Stimulated activated CD8-positive, alpha-beta memory T cell treated with anti-CD3 and anti-CD28 coated beads, Interleukin-15, amount 100 ng/mL, for 24 hours (primary cell): ENCODE results near the gene NFYC.
"Not testable (repeated sequence)": the region's sequence is repeated elsewhere in the genome, so short reads cannot be mapped to it uniquely, and the experiment has no call there.

Source experiments
- DNase-seq: peaks from one replicate; pipeline ENCODE4 v3.0.0-alpha.2; 2020; ENCODE audit warnings: low read depth

Gene NFYC

DNA sequence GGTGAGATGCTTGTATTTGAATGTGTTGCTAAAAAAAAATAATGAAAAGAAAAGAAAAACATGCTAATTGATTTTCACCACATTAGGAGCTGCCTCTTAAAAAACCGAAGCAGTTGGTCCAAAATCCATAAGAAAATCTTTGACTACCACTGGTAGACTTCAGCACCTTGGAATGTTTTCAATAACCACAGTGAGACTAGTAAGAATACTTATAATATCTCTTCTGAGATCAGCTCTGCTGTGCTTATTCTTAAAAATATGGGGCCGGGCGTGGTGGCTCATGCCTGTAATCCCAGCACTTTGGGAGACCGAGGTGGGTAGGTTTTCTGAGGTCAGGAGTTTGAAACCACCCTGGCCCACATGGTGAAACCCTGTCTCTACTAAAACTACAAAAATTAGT is 15.1 kb downstream of the NFYC start:
- no peak for DNase-seq

DNA sequence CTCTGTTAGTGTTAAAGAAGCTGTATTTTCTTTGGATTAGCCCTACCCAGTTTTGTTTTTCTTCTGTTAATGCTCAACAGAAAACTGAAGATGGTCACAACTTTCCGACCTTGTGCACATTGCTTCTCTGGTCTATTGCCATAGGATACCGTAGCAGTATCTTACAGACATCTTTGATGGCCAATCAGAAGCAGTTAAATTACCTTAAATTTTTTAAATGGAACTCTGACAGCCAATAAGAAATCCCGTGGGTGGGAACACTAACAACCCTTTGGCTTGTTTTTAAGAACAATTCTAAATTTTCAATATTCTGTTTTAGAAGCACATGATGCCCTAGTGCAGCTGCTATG is 17.2 kb downstream of the NFYC start:
- no peak for DNase-seq

DNA sequence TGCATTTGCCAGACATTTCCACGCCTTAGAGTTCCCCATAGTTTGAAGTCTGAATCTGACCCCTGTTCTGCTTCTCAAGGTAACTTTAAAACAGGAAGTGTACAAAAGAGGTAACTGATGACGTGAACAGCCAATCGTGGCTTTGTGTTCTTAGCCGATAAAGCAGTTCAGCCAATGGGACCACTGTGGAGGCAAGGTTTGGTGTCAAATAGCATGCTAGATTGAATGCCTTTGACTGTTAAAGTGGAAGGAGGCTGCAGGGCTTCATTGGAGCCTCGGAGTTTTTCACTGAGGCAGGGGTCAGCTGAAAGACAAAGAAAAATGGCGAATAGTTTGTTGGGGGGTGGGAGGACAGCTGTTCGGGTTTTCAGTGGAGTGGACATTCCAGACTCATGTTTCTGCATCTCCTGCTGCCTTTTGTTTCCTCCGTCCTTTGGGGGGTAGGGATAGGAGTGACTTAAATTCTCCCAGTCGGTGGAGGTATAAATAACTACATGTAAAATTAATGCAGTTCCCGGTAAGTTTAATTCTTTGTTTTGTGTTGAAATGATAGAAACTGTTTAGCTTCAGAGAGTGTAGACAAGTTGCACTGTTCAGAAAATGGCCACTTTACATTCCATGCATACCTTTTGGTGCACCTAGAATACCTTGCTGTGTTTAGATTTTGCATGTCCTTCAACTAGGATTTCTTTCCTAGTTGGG is 17.7 kb downstream of the NFYC start:
- peak; percentile 9 for DNase-seq

DNA sequence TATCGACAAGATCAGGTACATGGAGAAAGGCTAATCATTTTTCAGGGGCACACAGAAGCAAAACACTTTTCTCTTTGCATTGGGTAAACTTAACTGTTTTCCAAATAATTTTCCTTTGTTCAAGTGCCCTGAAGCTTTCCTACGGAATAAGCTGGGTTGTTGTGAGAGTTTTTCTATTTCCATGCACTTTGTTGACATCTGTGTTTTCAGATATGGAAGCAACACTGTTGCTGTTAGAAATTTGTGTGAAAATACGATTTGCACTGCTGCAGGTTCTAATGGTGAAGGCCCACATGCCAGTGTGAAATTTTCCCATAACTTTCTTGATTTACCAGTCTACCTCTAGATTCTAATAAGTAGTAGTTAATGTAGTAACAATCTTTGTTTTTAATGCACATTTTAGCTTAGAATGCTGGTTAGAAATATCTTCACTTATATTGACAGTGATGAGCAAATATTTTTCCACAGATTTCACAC is 18.3 kb downstream of the NFYC start:
- no peak for DNase-seq

DNA sequence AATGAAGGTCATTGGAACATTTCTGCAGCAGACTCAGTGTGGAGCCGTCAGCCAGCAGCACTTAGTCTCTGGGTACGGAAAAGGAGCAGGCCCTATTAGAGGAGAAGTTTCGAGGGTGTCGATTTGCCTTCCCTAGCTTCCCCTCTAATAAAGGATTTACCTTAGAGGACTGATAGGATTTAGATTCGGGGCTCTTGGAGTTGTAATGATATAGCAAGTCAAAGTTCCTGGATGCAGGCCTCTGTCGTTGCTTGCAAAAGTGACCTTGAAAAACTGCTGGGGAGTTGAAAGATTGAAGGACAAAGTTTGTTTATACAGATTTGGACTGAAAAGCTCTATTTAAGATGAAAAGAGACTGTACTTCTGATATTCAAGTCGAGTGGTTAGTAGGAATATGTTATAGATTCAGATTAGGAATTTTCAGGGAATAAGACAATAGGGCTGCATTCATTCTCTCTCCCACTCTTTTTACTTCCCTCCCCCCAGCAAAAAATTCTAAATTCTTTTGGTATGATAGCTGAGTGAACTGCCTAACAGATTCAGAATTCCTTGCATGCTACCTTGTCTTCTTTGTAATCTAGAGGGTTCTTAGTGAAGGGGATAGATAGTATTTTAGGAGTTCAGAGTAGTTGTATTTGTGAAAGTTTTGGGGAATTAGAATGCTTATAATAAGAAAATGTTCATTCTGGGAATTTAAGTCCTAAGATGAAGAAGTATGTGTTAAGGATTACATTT is 19.2 kb downstream of the NFYC start:
- DNase-seq = no peak

DNA sequence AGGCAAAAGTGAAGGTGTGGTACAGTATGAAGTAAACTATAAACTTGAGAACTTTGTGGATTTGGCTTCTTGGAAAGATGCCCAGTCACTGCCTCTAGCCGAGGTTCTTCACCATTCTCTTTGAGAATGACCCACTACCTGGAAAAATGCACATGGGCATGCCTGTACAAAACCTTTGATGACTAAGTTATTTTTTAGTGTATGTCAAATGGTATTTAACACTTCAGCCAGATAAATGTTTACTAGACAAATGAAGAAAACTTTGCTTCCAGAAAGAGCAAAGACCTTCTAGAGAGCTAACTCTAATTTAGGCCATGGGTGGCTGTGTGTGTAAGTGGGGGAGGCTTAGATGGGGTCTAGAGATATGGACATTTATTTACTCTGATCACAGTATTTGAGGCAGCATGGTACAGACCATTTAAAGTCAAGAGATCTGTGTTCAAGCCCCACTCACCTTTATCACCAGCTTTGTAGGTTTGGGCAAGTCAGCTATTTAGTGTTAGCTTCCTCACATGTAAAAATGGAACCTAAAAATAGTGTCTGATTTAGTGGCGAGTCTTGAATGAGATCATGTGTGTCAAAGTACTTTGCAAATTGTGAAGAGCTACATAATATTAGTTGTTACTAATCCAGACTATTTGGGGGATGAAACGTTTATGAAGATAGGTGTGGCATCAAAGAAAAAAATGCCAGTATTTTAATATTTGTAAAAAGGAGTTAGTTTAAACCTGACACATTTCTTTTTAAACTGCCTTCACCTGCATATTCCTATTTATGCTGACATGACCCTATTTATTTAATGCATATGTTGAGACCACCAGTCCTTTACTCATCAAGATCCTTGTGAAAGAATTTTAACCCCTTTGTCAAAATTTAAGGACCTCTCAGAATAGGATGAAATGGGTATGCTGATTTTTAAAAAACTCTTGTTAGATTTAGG is 20.2 kb downstream of the NFYC start:
- no peak for DNase-seq

DNA sequence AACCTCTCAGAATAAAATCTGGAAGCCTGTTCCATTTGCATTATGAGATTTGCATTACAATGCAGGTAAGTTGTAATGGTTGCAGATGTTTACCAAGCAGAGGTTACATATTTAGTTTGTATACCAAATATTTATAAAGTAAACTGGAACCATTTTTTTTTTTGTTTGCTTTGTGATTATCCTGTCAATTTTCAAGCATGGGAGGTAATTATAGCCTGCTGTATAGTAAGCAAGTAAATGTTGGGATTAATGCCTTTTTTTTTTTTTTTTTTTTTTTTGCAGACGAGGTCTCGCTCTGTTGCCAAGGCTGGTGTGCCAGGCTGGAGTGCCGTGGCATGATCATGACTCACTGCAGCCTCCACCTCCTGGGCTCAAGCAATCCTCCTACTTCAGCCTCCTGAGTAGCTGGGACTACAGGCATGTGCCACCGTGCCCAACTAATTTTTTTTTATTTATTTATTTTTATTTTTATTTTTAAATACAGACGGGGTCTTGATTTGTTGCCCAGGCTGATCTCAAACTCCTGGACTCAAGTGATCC is 21.0 kb downstream of the NFYC start:
- no peak for DNase-seq

DNA sequence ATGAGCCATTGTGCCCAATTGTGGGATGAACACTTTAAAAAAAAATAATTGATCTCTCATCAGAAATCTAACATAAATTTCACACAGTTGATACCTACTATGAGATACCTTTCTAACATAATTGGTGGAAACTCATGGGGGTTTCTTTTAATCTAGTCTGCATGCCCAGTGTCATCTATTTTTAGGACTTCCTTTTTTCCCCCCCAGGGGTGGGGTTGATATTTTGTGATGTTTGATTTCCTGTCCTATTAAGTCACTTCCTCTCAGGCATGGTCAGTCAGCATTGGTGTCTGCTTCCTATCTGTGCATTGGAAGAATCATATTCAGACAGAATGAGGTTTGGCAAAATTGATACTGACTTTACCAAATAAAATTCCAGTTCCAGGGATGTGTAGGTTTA is 21.5 kb downstream of the NFYC start:
- DNase-seq = no peak

DNA sequence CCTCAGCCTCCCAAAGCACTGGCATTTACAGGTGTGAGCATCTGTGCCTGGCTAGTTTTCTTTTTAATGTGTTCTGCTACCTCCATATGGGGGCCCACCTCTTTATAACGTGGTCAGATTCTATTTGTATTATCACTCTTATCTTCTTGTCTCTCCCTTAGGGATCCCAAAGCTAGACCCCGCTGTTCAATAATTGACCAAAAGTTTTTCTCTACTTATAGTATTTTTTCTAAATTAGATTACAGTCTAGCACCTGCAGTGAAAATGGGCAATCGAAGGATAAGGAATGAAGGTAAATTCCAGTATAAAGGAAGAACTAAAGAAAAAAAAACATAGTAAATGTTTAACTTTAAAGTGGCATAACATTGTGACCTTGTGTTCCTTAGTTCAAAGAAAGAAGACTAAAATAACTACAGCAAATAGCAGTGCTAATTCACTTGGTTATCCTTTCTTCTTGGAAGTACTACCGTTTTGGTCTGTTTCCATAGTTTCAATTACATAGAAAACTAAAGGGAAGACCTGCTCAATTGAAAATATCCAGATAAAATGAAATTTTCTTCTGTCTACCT is 24.1 kb downstream of the NFYC start:
- DNase-seq = no peak

DNA sequence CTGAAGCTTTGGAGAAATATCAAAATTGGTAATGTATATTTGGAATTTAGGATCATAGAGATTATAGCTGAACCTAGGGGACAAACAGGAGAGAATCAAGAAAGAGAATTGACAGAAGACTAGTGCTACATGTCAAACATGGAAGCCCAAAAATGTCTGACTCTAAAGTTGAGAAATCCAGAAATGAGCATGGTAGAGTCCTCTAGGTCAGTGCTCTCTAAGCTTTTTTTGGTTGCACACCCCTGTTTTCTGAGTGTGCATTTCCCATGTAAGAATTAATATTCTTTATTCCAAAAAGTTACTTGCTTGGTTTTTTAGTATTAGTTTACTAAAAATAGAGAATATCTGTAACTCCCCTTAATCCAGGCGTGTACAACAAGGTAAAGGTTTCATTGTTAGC is 25.6 kb downstream of the NFYC start:
- no peak for DNase-seq

DNA sequence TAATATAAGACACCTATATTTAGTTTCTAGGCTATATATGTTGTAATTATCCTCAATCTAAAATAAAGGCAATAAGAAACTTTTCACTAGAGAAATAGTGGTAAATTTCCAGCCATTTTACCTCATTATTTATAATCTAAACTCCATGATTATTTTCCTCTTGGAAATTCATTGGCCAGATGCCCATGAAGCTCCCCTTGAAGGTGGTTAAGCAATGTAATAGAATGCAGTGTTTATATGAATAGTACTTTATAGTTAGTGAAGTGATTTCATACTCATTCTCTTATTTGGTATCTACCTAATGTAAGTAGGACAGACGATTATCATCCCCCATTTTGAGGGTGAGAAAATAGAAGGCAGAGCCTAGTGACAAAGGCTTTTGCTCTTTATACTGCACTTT is 26.5 kb downstream of the NFYC start:
- no peak for DNase-seq

DNA sequence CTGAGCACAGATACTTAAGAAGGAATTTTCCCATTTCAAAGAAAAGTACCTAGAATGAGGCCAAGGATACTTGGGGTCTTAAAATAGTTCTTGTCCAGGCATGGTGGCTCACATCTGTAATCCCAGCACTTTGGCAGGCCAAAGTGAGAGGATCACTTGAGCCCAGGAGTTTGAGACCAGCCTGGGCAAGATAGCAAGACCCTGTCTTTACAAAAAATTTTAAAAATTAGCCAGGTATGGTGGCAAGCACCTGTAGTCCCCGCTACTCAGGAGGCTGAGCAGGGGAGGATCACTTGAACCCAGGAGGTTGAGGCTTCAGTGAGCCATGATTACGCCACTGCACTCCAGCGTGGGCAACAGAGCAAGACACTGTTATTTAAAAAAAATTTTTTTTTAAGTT is 29.0 kb downstream of the NFYC start:
- DNase-seq = no peak

DNA sequence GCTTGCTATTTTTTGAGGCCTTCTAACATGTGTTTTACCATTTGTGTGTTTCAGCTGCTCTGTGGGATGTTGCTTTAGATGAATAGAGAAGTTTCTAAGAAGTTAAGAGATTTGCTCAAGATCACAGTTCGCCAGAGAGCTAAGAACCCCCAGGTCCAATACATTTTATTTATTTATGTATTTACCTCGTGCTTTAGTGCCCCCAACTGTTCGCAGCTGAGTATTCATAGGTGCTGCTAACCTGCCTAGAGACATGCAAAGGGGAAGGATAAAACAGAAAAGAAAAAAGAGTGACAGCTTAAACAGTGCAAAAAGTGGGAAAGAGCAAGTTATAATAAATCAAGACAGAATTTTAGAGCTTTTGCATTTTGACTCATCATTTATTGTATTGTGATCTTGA is 31.1 kb downstream of the NFYC start:
- no peak for DNase-seq

DNA sequence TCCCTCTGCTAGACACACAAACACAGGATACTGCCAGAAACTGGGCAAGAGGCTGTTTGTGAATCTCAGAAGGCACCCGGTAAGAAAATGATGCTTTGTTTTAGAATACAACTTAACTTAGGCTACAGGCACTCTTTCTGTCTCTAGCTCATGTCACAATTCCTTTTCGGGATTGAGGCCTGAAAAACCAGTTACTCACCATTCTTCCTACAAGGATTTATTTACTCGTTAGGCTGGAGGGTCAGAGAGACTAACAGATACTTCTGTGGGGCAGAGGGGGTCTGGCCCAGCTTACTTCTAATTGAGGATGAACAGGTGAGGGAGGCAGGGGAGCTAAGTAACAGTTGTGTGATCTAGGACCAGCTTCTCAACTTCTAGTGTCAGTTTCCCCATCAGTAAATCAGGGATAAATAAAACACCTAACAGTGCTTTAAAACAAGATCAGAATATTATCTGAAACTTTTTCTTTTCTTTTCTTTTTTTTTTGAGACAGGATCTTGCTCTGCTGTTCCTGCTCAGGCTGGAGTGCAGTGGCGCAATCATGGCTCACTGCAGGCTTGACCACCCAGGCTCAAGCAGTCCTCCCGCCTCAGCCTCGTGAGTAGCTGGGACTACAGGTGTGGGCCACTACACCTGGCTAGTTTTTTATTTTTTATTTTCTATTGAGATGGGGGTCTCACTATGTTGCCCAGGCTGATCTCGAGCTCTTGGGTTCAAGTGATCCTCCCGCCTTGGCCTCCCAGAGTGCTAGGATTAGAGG is 31.9 kb downstream of the NFYC start:
- DNase-seq = no peak

DNA sequence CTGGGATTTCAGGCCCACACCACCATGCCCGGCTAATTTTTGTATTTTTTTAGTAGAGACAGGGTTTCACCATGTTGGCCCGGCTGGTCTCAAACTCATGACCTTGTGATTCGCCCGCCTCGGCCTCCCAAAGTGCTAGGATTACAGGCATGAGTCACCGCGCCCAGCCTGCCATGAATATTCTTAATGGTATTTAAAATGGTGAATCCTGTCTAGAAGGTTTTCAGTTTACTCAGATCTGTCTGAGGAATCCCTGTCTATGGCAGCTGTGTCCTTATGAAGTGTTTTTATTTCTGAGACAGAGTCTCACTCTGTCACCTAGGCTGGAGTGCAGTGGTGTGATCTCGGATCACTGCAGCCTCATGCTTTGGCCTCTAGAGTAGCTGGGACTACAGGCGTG is 36.2 kb downstream of the NFYC start:
- not testable (repeated sequence) for DNase-seq

DNA sequence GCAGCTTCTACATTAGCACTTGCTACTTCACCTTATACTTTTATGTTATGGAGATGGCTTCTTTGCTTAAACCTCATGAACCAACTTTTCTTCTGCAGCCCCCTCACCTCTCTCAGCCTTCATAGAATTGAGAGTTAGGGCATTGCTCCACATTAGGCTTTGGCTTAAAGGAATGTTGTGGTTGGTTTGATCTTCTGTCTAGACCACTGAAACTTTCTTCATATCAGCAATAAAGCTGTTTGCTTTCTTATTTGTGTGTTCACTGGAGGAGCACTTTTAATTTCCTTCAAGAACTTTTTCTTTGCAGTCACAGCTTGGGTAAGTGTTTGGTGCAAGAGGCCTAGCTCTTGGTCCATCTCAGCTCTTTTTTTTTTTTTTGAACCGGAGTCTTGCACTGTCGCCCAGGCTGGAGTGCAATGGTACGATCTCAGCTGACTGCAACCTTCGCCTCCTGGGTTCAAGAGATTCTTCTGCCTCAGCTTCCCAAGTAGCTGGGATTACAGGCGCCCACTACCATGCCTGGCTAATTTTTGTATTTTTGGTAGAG is 37.9 kb downstream of the NFYC start:
- DNase-seq = not testable (repeated sequence)

DNA sequence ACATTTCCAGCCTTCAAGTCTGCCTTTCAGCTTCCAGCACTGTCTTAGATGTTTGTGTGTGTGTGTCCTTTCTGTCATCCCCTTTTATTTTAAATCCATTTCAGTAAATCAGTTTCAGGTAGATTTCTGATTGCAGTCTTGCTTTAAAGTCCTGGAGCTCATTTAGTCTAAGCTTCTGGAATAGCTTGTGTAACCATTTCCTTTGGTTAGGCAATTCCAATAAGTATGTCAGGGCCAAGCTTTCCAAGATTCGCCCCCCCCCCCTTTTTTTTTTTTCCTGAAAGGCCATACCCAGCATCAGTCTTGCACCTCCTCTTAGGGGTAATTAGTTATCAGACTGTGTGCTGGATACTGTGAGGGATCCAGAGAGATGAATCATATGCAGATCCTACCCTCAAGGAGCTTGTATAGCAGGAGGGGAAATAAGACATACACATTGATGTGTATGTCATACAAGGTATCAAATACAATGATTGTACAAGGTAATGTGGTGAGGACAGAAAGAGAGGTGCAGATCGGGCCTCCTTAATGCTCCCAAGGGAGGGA is 41.3 kb downstream of the NFYC start:
- no peak for DNase-seq

DNA sequence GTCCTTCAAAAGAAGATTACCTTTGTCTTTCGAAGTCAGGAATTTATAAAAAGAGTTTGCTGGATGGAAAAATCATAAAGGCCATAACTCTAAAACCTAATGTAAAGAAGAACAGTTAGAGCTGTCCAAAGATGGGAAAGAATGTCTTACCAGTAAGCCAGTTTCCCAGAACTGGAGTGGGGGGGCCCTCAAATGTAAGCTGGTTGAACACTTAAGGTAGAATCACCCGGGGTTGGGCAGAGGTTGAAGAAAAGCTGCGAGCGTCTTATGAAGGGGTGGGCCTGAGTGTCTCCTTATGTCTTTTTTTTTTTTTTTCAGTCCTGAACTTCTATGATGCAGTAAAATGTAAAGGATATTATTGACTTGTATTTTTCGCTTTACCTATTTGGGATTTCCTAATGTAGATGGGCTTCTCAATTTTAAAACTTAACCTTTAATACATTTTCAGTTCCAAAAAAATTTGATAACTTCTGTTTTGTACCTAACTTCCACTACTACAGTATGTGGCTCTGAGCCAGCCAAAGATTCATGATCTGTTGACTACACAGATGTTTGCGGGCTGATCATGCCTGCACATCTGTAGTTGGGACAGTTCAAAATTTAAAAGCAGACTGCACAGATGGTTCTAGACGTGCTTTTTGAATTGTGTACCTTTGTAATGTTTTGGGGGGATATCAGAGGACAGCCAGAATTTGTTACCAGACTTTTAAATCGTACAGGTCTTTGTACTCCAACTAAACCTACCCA is 43.6 kb downstream of the NFYC start:
- DNase-seq = no peak

DNA sequence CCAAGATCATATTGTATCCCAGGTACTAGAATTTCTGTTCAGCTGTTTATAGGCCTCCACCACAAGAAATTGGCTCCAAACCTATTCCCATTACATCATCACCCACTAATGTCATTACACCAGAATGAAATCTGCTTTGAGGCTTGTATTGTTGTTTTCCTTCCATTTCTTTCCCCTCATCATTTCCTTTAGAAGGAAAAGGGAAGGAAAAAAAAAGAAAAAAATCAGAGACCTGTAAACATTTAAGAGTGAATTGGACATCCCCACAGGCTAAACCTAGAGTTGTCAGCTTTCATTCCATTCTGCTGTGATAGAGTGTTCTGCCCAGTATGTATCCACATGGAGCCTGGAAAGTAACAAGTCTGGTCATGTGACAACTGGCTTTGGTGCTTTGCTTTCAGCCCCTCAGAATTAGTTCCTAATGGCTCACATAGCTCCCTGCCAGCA is 44.6 kb downstream of the NFYC start:
- no peak for DNase-seq

DNA sequence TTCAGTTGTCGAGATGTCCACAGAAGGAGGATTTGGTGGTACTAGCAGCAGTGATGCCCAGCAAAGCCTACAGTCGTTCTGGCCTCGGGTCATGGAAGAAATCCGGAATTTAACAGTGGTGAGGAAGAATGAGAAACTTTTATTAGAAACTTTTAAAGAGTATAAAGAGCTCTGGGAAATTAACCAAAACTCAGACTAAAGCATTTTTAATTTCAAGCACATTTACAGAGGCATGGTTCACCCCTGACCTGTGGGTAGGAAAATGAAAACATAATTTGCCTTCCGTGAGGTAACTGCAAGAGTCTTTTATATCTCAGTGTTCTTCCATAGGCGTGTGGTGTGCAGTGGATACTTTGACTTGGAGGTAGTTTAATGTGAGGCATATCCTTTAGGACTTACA is 47.3 kb downstream of the NFYC start:
- no peak for DNase-seq
